Measurements from ENCODE around the gene CENPN. TPM values are rescaled to one million over a fixed set of nuclear protein-coding genes. Genes with fewer than 3 reads are reported as not detected.

The CENPN gene
- total RNA-seq, 1 experiment from 2014 or later: 76.7 TPM

GRCh38 chr16:81080233-81080632 is 73.2 kb downstream of the CENPN start:
- peaks cover 5 to 21% of the 10 kb centered on the region in 2 experiments for H3K36me3 ChIP-seq (ENCODE audit: control insufficient read depth in 1 of 2, insufficient read depth in 2 of 2, low read length in 2 of 2)
- H3K27me3 ChIP-seq (ENCODE audit: insufficient read depth, low read length): no peaks in the 10 kb centered on the region
- ATAC-seq (no peak), DNase-seq (ENCODE audit: low read depth, low spot score) (no peak)
- BruUV-seq (replicated peaks): no TSS peak
- H4K20me1 ChIP-seq (ENCODE audit: insufficient read depth): no peaks in the 10 kb centered on the region; the same call in 1 of the 2 replicates
- H3K9me3 ChIP-seq (ENCODE audit: control insufficient read depth in 1 of 2, insufficient read depth in 1 of 2, low read depth in 1 of 2, low read length in 2 of 2): no peaks in the 10 kb centered on the region
- ChIA-PET POLR2A (no interaction called here), RAD21 (ENCODE audit: low non-redundant PET in 1 of 2, low total read pairs in 2 of 2, uncharacterized antibody in 2 of 2, unreplicated experiment in 2 of 2) (no interaction called here), CTCF (interaction anchor here (1.4 kb wide), 1 partner anchor 125 kb away, joined by 4 read pairs; no protein-coding TSS in a partner anchor)
- H3K4me2 ChIP-seq (ENCODE audit: low read length): no peak overlapping the region
- H3K4me1 ChIP-seq (ENCODE audit: control insufficient read depth in 1 of 2, insufficient read depth in 2 of 2, low read length in 2 of 2): peaks cover 10 to 15% of the 10 kb centered on the region in 2 experiments
- intact Hi-C loops (cut with micrococcal nuclease): no loop called here
- TF ChIP-seq, protein P1, sequence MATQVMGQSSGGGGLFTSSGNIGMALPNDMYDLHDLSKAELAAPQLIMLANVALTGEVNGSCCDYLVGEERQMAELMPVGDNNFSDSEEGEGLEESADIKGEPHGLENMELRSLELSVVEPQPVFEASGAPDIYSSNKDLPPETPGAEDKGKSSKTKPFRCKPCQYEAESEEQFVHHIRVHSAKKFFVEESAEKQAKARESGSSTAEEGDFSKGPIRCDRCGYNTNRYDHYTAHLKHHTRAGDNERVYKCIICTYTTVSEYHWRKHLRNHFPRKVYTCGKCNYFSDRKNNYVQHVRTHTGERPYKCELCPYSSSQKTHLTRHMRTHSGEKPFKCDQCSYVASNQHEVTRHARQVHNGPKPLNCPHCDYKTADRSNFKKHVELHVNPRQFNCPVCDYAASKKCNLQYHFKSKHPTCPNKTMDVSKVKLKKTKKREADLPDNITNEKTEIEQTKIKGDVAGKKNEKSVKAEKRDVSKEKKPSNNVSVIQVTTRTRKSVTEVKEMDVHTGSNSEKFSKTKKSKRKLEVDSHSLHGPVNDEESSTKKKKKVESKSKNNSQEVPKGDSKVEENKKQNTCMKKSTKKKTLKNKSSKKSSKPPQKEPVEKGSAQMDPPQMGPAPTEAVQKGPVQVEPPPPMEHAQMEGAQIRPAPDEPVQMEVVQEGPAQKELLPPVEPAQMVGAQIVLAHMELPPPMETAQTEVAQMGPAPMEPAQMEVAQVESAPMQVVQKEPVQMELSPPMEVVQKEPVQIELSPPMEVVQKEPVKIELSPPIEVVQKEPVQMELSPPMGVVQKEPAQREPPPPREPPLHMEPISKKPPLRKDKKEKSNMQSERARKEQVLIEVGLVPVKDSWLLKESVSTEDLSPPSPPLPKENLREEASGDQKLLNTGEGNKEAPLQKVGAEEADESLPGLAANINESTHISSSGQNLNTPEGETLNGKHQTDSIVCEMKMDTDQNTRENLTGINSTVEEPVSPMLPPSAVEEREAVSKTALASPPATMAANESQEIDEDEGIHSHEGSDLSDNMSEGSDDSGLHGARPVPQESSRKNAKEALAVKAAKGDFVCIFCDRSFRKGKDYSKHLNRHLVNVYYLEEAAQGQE (IDR thresholded peaks at IDR 0.05; ENCODE audit: low read depth): no peak
- TF ChIP-seq EGR1 (IDR thresholded peaks at IDR 0.05; ENCODE audit: low read depth): no peak
- TF ChIP-seq TCF7L2 (IDR thresholded peaks at IDR 0.05; ENCODE audit: borderline replicate concordance, extremely low read depth, insufficient read depth, insufficient read length): no peak
- TF ChIP-seq YY1 (IDR thresholded peaks at IDR 0.05; ENCODE audit: extremely low read depth, insufficient replicate concordance, low read depth, low read length): no peak
- TF ChIP-seq SIN3A (IDR thresholded peaks at IDR 0.05; ENCODE audit: low read depth): no peak
- TF ChIP-seq, protein P2, sequence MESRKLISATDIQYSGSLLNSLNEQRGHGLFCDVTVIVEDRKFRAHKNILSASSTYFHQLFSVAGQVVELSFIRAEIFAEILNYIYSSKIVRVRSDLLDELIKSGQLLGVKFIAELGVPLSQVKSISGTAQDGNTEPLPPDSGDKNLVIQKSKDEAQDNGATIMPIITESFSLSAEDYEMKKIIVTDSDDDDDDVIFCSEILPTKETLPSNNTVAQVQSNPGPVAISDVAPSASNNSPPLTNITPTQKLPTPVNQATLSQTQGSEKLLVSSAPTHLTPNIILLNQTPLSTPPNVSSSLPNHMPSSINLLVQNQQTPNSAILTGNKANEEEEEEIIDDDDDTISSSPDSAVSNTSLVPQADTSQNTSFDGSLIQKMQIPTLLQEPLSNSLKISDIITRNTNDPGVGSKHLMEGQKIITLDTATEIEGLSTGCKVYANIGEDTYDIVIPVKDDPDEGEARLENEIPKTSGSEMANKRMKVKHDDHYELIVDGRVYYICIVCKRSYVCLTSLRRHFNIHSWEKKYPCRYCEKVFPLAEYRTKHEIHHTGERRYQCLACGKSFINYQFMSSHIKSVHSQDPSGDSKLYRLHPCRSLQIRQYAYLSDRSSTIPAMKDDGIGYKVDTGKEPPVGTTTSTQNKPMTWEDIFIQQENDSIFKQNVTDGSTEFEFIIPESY (IDR thresholded peaks at IDR 0.05; ENCODE audit: extremely low read depth, insufficient replicate concordance, low read length): no peak
- TF ChIP-seq ZNF274 (IDR thresholded peaks at IDR 0.05; ENCODE audit: low read depth, low read length): no peak
- TF ChIP-seq MAX (IDR thresholded peaks at IDR 0.05): no peak
- no peak for TF ChIP-seq JUND (IDR thresholded peaks at IDR 0.05)
- no peak for TF ChIP-seq SP1 (IDR thresholded peaks at IDR 0.05; ENCODE audit: low read depth)
- TF ChIP-seq ELF1 (IDR thresholded peaks at IDR 0.05; ENCODE audit: borderline replicate concordance, low read depth): no peak
- no peak for TF ChIP-seq EZH2phosphoT487 (IDR thresholded peaks at IDR 0.05; ENCODE audit: borderline replicate concordance)
- TF ChIP-seq CBX3 (IDR thresholded peaks at IDR 0.05; ENCODE audit: low read depth): no peak
- TF ChIP-seq, protein P3, sequence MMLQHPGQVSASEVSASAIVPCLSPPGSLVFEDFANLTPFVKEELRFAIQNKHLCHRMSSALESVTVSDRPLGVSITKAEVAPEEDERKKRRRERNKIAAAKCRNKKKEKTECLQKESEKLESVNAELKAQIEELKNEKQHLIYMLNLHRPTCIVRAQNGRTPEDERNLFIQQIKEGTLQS (IDR thresholded peaks at IDR 0.05): no peak
- no peak for TF ChIP-seq ZFX (IDR thresholded peaks at IDR 0.05)
- TF ChIP-seq FOSL1 (IDR thresholded peaks at IDR 0.05; ENCODE audit: low read depth): no peak
- TF ChIP-seq SRF (IDR thresholded peaks at IDR 0.05; ENCODE audit: low read depth): no peak
- no peak for TF ChIP-seq EZH2 (IDR thresholded peaks at IDR 0.05)
- H3K79me2 ChIP-seq (ENCODE audit: insufficient read depth, low read length): peaks cover 12% of the 10 kb centered on the region
- H2AFZ ChIP-seq (ENCODE audit: low read depth, low read length, poor library complexity, severe bottlenecking): no peak overlapping the region
- H3K4me3 ChIP-seq (replicated peaks in 1 of 2; ENCODE audit: low read depth in 1 of 2, low read length in 2 of 2): no peak overlapping the region
- no peak overlapping the region for H3K27ac ChIP-seq (ENCODE audit: low read depth, low read length)
- H3K9me2 ChIP-seq (ENCODE audit: insufficient read depth): no peaks in the 10 kb centered on the region
- no peak overlapping the region for H3K9ac ChIP-seq (ENCODE audit: low read length)
